Raji (cell line): ENCODE data around the gene UGT1A1.

Source experiments
- POLR2A ChIP-seq: IDR thresholded peaks from 2 replicates; pipeline ENCODE4 v1.6.1; 2011; ENCODE audit warnings: low read depth, low read length, control low read depth; ENCODE audit not compliant: insufficient read depth

UGT1A1 gene

GRCh38 chr2:233758141-233758540 lies 1.9 kb upstream of the UGT1A1 start:
- no peak for TF ChIP-seq POLR2A

- TF ChIP-seq POLR2A = no peak
These were observed 1.2 kb upstream of the UGT1A1 start for GRCh38 chr2:233758849-233759248.

GRCh38 chr2:233761040-233761769 lies 1.1 kb downstream of the UGT1A1 start:
- TF ChIP-seq POLR2A = no peak

- no peak for TF ChIP-seq POLR2A
These were observed 4.2 kb downstream of the UGT1A1 start for GRCh38 chr2:233764264-233764663.

GRCh38 chr2:233764761-233765160 lies 4.7 kb downstream of the UGT1A1 start:
- TF ChIP-seq POLR2A = no peak

- TF ChIP-seq POLR2A = no peak
These were observed 6.3 kb downstream of the UGT1A1 start for GRCh38 chr2:233766416-233766815.

GRCh38 chr2:233768076-233768475 lies 8.0 kb downstream of the UGT1A1 start:
- no peak for TF ChIP-seq POLR2A

GRCh38 chr2:233769260-233769659 lies 9.2 kb downstream of the UGT1A1 start:
- TF ChIP-seq POLR2A = no peak

GRCh38 chr2:233772153-233772552 lies 12.1 kb downstream of the UGT1A1 start:
- no peak for TF ChIP-seq POLR2A

- no peak for TF ChIP-seq POLR2A
These were observed 12.5 kb downstream of the UGT1A1 start for GRCh38 chr2:233772583-233772982.

GRCh38 chr2:233773854-233774253 lies 13.8 kb downstream of the UGT1A1 start:
- no peak for TF ChIP-seq POLR2A

GRCh38 chr2:233775414-233775813 lies 15.3 kb downstream of the UGT1A1 start:
- TF ChIP-seq POLR2A = no peak

- no peak for TF ChIP-seq POLR2A
These were observed 18.0 kb downstream of the UGT1A1 start, which contains the start of gene MROH2A for GRCh38 chr2:233778030-233778429. Gene MROH2A (plus strand): TSS chr2:233778330. CDS start chr2:233779359, 1,029 bp downstream.

GRCh38 chr2:233779722-233780121 lies 19.7 kb downstream of the UGT1A1 start:
- TF ChIP-seq POLR2A = no peak

- no peak for TF ChIP-seq POLR2A
These were observed 20.7 kb downstream of the UGT1A1 start for GRCh38 chr2:233780771-233781170.

- no peak for TF ChIP-seq POLR2A
These were observed 29.5 kb downstream of the UGT1A1 start for GRCh38 chr2:233789554-233789953.

- no peak for TF ChIP-seq POLR2A
These were observed 31.2 kb downstream of the UGT1A1 start for GRCh38 chr2:233791151-233791882.

GRCh38 chr2:233791883-233792329 lies 31.8 kb downstream of the UGT1A1 start:
- TF ChIP-seq POLR2A = no peak
